ENCODE measurements around the gene GNPAT.

The GNPAT gene

DNA sequence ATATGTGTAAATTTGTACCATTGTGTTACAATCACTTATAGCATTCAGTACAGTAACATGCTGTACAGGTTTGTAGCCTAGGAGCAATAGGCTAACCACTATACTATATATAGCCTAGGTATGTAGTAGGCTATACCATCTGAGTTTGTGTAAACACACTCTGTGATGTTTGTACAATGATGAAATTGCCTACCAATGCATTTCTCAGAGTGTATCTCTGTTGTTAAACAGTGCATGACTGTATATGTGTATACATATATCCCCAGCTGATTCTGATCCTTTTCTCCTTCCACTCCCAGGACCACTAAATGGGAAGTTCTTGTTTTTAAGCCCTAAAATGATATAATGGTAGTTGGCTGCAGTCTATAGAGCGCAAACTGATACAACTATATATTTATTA lies 7.8 kb downstream of the GNPAT start:
- no peak for DNase-seq

GRCh38 chr1:231252336-231252735 lies 11.3 kb downstream of the GNPAT start:
- DNase-seq: no peak

- no peak for DNase-seq
These were observed 19.3 kb downstream of the GNPAT start for GRCh38 chr1:231260351-231260750.

GRCh38 chr1:231264642-231265041 lies 23.6 kb downstream of the GNPAT start:
- DNase-seq: no peak

DNA sequence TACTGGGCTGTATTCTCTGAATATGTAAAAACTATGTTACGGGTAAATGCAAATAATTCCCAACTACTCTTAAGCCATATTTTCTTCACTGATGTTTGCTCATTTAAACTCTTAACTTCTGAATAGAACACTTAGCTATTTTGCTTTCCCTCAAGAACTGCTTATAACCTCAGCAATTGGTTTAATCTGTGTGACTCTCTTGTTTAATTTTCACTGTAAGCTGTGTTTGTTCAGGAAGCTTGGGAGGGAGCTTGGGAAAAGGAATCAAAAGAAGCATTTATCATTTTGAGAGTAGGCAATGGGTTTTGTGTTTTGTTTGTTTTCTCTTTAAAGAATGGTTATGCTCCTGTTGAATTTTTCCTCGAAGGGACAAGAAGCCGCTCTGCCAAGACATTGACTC lies 24.4 kb downstream of the GNPAT start:
- no peak for DNase-seq

GRCh38 chr1:231266811-231267322 lies 25.9 kb downstream of the GNPAT start:
- DNase-seq: no peak

DNA sequence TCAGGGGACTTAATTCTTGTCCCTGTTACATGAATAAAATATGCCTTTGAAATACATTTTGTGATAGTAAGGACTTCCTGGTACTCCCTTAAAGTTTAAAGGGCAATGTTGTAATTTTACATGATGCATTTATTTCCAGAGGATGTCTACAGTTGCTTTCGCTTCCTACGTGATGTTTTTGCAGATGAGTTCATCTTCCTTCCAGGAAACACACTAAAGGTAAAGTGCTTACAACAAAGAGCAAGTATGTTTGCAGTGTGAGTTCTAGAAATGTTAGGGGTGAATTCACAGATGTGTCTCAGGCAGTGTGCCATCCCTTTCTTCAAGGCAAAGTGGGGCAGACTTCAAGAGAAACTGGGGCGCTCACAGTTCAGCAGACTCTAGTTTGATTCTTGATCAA lies 31.2 kb downstream of the GNPAT start:
- no peak for DNase-seq

GRCh38 chr1:231272880-231273279 lies 31.9 kb downstream of the GNPAT start:
- no peak for DNase-seq

GRCh38 chr1:231274119-231274825 lies 33.3 kb downstream of the GNPAT start:
- no peak for DNase-seq

GRCh38 chr1:231278100-231278790 lies 37.2 kb downstream of the GNPAT start:
- peak; percentile 19 for DNase-seq

DNA sequence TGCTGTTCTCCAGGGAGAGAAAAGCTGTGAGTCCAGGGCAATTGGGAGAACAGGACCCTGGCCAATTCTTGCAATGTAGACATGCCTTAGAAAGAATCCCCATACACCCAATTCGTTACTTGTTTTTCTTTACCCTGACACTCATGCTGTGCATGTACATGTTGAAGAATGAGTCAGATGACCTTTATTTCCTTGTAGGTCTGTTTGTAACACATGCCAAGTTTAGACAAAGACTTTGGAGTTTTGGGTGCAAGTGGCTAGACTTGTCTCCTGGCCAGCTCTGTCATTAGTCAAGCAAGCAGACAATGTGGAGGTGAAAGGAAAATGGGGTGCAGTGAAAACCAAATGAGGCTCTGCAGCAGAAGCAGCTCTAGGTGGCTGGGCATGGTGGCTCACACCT lies 38.1 kb downstream of the GNPAT start:
- no peak for DNase-seq

DNA sequence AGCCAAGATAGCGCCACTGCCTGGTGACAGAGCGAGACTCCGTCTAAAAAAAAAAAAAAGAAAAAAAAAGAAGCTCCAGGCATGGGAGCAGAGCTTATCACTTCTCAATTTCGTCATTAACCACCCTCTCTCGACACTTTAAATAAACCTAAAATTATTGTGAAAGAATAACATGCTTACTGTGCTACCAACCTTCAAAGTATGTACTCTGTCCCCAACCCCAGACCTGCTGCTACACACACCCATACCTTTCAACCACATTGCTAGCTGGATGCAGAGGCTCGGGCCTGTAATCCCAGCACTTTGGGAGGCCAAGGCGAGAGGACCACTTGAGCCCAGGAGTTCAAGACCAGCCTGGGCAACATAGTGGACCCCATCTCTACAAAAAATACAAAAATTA lies 38.7 kb downstream of the GNPAT start:
- no peak for DNase-seq

- DNase-seq: no peak
These were observed 43.4 kb downstream of the GNPAT start for GRCh38 chr1:231284441-231284840.

DNA sequence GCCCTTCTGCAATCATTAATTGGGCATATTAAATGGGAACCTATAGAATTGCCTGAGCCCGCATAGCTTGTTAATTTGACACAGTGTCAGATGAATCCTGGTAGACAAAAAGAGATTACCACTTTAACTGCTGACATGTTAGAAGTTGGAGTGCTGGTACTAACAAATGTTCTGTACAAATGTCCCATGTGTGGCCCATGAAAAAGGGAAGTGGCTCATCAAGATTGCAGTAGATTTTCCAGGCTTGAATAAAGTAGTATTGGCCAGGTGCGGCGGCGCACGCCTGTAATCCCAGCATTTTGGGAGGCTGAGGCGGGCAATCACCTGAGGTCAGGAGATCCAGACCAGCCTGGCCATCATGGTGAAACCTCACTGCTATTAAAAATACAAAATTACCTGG lies 45.6 kb downstream of the GNPAT start:
- no peak for DNase-seq

- DNase-seq: no peak
These were observed 54.9 kb downstream of the GNPAT start for GRCh38 chr1:231295938-231296337.

DNA sequence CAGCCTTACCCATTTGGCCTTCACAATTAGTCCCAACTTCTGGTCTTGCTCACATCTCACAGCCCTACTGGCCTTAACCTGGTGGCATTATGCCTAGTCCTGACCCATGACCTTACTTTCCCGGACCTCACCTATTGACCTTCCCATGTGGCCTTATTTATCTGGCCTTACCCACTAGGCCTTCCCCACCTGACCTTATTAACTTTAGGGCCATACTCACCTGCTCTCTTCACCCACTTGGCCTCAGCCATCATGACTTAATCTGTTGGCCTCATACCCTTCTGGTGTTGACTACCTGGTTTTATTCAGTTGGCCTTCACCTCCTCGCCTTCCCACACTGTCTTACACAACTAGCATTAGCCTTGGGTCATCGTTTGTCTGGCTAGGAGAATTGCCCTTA lies 61.0 kb downstream of the GNPAT start:
- DNase-seq: no peak

GRCh38 chr1:231310391-231310934 lies 69.5 kb downstream of the GNPAT start:
- no peak for DNase-seq

GRCh38 chr1:231311720-231312431 lies 70.9 kb downstream of the GNPAT start:
- DNase-seq: no peak

DNA sequence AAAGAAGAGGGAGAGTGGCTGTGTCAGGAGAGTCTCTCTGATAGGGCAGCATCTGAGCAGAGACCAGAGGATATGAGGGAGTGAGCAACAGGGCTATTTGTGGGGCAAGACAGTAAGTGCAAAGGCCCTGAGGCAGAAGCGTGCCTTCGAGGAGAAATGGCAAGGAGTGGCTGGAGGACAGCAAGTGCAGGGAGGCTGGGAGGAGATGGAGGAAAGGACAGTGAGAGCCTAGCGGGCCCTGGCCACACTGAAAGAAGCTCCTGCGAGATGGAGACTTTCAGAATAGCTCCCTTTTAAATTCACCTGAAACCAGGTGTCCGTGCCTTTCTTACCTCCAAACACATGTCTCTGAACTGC lies 71.4 kb downstream of the GNPAT start:
- DNase-seq: no peak

DNA sequence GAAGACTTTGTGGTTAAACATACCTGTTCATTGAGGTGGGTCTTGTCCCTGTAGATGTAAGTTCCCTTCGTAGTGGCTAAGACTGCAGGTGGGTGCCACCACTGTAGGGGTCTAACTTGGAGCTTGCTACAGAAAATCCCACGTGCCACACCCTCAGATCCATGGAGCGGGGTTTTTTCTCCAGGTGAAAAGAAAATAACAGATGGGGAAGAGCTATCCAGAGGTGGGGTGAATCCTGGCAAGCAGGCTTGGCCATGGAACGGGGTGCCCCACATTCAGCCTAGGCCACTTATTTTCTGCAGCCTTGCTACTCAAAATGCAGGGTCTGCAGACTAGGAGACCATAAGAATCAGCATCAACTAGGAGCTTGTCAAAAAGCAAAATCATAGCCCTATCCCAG lies 72.6 kb downstream of the GNPAT start:
- no peak for DNase-seq

DNA sequence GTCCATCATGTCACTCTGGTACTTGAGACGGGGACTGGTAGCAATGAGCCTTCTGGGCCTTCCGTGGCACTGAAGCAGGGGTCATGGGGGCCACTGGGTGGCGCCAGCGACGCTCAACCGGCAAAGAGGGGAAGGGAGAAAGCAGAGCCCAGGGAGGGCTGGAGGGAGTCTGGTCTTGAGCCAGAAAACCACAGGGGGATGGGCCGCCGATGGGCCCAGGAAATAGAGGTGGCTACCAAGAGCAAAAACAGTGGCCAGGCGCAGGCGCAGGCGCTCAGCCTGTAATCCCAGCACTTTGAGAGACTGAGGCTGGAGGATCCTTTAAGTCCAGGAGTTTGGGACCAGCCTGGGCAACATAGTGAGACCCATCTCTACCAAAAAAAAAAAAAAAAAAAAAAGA lies 74.9 kb downstream of the GNPAT start:
- DNase-seq: no peak

- no peak for DNase-seq
These were observed 76.4 kb downstream of the GNPAT start for GRCh38 chr1:231317306-231318014.

GRCh38 chr1:231318015-231318355 lies 77.0 kb downstream of the GNPAT start:
- no peak for DNase-seq

All from DMS79 (cell line).